ENCODE data around the gene CTBS. TPM values are rescaled to one million over a fixed set of nuclear protein-coding genes. Genes with fewer than 3 reads are reported as not detected.

Gene CTBS
- polyA plus RNA-seq, 1 donor from 2014 or later: 0.95 TPM

DNA sequence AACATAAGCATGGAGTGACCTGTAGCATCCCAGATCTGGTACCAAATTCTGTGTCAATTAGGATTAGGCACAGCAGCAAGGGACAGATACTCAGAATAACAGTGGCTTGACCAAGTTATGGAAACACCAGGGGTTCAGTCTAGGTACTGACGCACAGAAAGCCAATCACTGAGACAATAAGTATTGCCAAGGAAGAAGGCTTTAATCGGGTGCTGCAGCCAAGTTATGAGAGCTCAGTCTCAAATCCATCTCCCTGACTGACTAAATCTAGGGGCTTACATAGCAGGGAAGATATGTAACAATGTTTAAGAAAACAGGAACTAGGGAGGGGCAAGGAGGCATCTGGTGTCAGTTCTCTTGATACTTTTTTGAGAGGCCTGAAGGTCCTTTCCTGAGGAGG lies 39.6 kb upstream of the CTBS start:
- H3K27me3 ChIP-seq (ENCODE audit: insufficient read depth, low read depth, low read length): no peaks in the 10 kb centered on the region
- no peak overlapping the region for H3K27ac ChIP-seq (ENCODE audit: low read length)
- no peaks in the 10 kb centered on the region for H3K9me3 ChIP-seq (ENCODE audit: low read length)
- no peak overlapping the region for H2AFZ ChIP-seq (ENCODE audit: low read depth, low read length)
- H3F3A ChIP-seq (ENCODE audit: insufficient read depth, low read length, poor library complexity, severe bottlenecking): no peaks in the 10 kb centered on the region
- H3K9me2 ChIP-seq (ENCODE audit: insufficient read depth, low read length): no peaks in the 10 kb centered on the region
- TF ChIP-seq EZH2 (IDR thresholded peaks at IDR 0.05; ENCODE audit: borderline replicate concordance, insufficient read depth, low read length, poor library complexity, severe bottlenecking): no peak
- TF ChIP-seq CTCF (IDR thresholded peaks at IDR 0.05; ENCODE audit: poor library complexity, severe bottlenecking): no peak
- TF ChIP-seq MXI1 (conservative IDR thresholded peaks at IDR 0.05; ENCODE audit: poor library complexity, severe bottlenecking): no peak
- no peak for TF ChIP-seq SMC3 (conservative IDR thresholded peaks at IDR 0.05; ENCODE audit: poor library complexity)
- no peak for TF ChIP-seq POLR2AphosphoS5 (IDR thresholded peaks at IDR 0.05)
- no peak for TF ChIP-seq RAD21 (conservative IDR thresholded peaks at IDR 0.05)
- no peak for TF ChIP-seq EP300 (conservative IDR thresholded peaks at IDR 0.05; ENCODE audit: poor library complexity, severe bottlenecking)
- TF ChIP-seq, protein P1, sequence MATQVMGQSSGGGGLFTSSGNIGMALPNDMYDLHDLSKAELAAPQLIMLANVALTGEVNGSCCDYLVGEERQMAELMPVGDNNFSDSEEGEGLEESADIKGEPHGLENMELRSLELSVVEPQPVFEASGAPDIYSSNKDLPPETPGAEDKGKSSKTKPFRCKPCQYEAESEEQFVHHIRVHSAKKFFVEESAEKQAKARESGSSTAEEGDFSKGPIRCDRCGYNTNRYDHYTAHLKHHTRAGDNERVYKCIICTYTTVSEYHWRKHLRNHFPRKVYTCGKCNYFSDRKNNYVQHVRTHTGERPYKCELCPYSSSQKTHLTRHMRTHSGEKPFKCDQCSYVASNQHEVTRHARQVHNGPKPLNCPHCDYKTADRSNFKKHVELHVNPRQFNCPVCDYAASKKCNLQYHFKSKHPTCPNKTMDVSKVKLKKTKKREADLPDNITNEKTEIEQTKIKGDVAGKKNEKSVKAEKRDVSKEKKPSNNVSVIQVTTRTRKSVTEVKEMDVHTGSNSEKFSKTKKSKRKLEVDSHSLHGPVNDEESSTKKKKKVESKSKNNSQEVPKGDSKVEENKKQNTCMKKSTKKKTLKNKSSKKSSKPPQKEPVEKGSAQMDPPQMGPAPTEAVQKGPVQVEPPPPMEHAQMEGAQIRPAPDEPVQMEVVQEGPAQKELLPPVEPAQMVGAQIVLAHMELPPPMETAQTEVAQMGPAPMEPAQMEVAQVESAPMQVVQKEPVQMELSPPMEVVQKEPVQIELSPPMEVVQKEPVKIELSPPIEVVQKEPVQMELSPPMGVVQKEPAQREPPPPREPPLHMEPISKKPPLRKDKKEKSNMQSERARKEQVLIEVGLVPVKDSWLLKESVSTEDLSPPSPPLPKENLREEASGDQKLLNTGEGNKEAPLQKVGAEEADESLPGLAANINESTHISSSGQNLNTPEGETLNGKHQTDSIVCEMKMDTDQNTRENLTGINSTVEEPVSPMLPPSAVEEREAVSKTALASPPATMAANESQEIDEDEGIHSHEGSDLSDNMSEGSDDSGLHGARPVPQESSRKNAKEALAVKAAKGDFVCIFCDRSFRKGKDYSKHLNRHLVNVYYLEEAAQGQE (IDR thresholded peaks at IDR 0.05; ENCODE audit: borderline replicate concordance): no peak
- no peak for TF ChIP-seq TAF1 (IDR thresholded peaks at IDR 0.05; ENCODE audit: low read depth)
- no peaks in the 10 kb centered on the region for H4K20me1 ChIP-seq (ENCODE audit: insufficient read depth)
- no peaks in the 10 kb centered on the region for H3K36me3 ChIP-seq (ENCODE audit: insufficient read depth, low read length)
- no peak overlapping the region for H3K9ac ChIP-seq (ENCODE audit: low read length)
- no peaks in the 10 kb centered on the region for H3K79me2 ChIP-seq (replicated peaks; ENCODE audit: insufficient read depth, low read length)
- H3K4me3 ChIP-seq (ENCODE audit: low read length): no peak overlapping the region
- no peak overlapping the region for H3K4me2 ChIP-seq (ENCODE audit: low read length)

- TF ChIP-seq POLR2AphosphoS5 (IDR thresholded peaks at IDR 0.05) (no peak), RAD21 (conservative IDR thresholded peaks at IDR 0.05) (no peak), CTCF (IDR thresholded peaks at IDR 0.05; ENCODE audit: poor library complexity, severe bottlenecking) (no peak), EZH2 (IDR thresholded peaks at IDR 0.05; ENCODE audit: borderline replicate concordance, insufficient read depth, low read length, poor library complexity, severe bottlenecking) (no peak), MXI1 (conservative IDR thresholded peaks at IDR 0.05; ENCODE audit: poor library complexity, severe bottlenecking) (no peak), SMC3 (conservative IDR thresholded peaks at IDR 0.05; ENCODE audit: poor library complexity) (no peak), EP300 (conservative IDR thresholded peaks at IDR 0.05; ENCODE audit: poor library complexity, severe bottlenecking) (no peak), TAF1 (IDR thresholded peaks at IDR 0.05; ENCODE audit: low read depth) (no peak)
- TF ChIP-seq, protein P1 (IDR thresholded peaks at IDR 0.05; ENCODE audit: borderline replicate concordance): no peak
- H3K9me2 ChIP-seq (ENCODE audit: insufficient read depth, low read length): no peaks in the 10 kb centered on the region
- no peaks in the 10 kb centered on the region for H3K27me3 ChIP-seq (ENCODE audit: insufficient read depth, low read depth, low read length)
- no peak overlapping the region for H3K9ac ChIP-seq (ENCODE audit: low read length)
- no peaks in the 10 kb centered on the region for H3K9me3 ChIP-seq (ENCODE audit: low read length)
- no peak overlapping the region for H3K4me3 ChIP-seq (ENCODE audit: low read length)
- H3K4me2 ChIP-seq (ENCODE audit: low read length): no peak overlapping the region
- no peak overlapping the region for H3K27ac ChIP-seq (ENCODE audit: low read length)
- no peaks in the 10 kb centered on the region for H3K36me3 ChIP-seq (ENCODE audit: insufficient read depth, low read length)
- no peak overlapping the region for H2AFZ ChIP-seq (ENCODE audit: low read depth, low read length)
- no peaks in the 10 kb centered on the region for H4K20me1 ChIP-seq (ENCODE audit: insufficient read depth)
- H3F3A ChIP-seq (ENCODE audit: insufficient read depth, low read length, poor library complexity, severe bottlenecking): no peaks in the 10 kb centered on the region
- H3K79me2 ChIP-seq (replicated peaks; ENCODE audit: insufficient read depth, low read length): no peaks in the 10 kb centered on the region
Observed at GRCh38 chr1:84613026-84613425, 38.8 kb upstream of the CTBS start.
